Thyroid gland (tissue), 4 donors: Measurements from ENCODE around the gene FOXP2.

Experiments
- POLR2A ChIP-seq, 2 donors: fragments of 450-650 bp; IDR thresholded peaks; one replicate each; pipeline ENCODE4 v1.6.1; 2017; ENCODE audit warnings: antibody characterized with exemption in 2 of 2, mild to moderate bottlenecking in 2 of 2, moderate library complexity in 1 of 2
- TF ChIP-seq, protein P1 (sequence below), 6 experiments: fragments of 200-600 bp in 3 of 6; fragments of 450-650 bp in 3 of 6; sonication (generic) in 3 of 6; IDR thresholded peaks; one replicate each; pipeline ENCODE4 v1.5.1; 2016 to 2019; ENCODE audit warnings: antibody characterized with exemption in 6 of 6, mild to moderate bottlenecking in 2 of 6, inconsistent platforms in 1 of 6, moderate library complexity in 1 of 6

GRCh38 chr7:114439581-114439980 lies 25.0 kb downstream of the FOXP2 start:
- TF ChIP-seq, protein P1, sequence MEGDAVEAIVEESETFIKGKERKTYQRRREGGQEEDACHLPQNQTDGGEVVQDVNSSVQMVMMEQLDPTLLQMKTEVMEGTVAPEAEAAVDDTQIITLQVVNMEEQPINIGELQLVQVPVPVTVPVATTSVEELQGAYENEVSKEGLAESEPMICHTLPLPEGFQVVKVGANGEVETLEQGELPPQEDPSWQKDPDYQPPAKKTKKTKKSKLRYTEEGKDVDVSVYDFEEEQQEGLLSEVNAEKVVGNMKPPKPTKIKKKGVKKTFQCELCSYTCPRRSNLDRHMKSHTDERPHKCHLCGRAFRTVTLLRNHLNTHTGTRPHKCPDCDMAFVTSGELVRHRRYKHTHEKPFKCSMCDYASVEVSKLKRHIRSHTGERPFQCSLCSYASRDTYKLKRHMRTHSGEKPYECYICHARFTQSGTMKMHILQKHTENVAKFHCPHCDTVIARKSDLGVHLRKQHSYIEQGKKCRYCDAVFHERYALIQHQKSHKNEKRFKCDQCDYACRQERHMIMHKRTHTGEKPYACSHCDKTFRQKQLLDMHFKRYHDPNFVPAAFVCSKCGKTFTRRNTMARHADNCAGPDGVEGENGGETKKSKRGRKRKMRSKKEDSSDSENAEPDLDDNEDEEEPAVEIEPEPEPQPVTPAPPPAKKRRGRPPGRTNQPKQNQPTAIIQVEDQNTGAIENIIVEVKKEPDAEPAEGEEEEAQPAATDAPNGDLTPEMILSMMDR (IDR thresholded peaks at IDR 0.05) = no peak
- no peak for TF ChIP-seq POLR2A (IDR thresholded peaks at IDR 0.05)
